HG02642 (cell line): ENCODE measurements around the gene RPS6KA5.
A peak's percentile ranks its signal among the peaks of the same experiment; 100 is the strongest.

Source experiments
- ATAC-seq: cut with Tn5 transposase; IDR thresholded peaks from one replicate; pipeline ENCODE4 v1.9.1; 2021; ENCODE audit warnings: mild to moderate bottlenecking; ENCODE audit not compliant: unreplicated experiment, poor library complexity

Gene RPS6KA5

DNA sequence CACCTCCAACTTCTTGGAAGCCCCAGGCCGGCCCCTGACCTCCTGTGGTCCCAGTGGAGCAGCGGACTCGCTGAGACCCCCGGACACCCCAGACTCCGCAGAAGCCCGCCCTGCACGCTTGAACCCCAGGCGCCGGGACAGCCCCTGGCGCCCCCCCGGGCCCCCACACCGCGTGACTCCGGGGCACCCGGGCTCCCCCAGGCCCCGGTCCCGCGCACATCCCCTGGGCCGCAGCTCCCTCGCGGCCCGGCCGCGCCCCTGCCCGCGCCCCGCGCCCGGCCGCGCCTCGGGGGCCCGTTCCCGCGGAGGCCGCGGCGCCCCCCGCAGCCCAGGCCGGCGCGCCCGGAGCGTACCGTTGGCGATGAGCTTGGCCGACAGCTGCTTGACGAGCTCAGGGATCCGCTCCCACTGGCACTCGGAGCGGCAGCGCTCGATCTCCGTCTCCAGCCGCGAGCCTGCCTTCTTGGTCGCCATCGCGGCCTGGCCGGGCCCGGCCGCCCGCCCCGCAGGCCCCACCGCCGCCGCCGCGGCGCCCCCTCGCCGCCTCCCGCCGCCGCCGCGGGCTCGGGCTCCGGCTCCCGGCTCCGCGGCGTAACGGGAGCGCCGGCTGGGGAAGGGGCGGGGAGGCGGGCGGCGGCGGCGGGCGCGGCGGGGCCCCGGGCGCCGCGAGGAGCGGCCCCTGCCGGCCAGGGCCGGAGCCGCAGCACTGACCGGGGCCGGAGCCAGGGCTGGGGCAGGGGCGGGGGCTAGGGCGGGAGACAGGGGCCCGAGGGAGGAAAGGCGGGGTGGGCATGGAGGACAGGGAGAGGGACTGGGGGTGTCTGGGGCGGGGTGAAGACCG, 244.4 kb downstream of the RPS6KA5 start, which contains the start of gene TTC7B:
TSS of gene TTC7B (minus strand) at position 609 of the 841 bp plus-strand sequence. CDS start at position 474, 135 bp downstream.
- ATAC-seq: peak; percentile 71

DNA sequence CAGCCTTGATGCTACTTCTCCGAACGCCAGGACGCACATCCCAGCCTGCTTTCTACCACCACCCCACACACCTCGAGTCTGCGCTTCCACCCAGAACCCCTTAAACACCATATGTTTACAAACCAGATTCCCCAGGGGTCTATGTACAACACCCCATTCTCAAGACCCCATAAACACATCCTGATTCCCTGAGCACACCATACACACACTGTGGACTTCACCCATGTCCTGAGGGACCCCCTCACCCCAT, 244.9 kb downstream of the RPS6KA5 start:
- no peak for ATAC-seq

DNA sequence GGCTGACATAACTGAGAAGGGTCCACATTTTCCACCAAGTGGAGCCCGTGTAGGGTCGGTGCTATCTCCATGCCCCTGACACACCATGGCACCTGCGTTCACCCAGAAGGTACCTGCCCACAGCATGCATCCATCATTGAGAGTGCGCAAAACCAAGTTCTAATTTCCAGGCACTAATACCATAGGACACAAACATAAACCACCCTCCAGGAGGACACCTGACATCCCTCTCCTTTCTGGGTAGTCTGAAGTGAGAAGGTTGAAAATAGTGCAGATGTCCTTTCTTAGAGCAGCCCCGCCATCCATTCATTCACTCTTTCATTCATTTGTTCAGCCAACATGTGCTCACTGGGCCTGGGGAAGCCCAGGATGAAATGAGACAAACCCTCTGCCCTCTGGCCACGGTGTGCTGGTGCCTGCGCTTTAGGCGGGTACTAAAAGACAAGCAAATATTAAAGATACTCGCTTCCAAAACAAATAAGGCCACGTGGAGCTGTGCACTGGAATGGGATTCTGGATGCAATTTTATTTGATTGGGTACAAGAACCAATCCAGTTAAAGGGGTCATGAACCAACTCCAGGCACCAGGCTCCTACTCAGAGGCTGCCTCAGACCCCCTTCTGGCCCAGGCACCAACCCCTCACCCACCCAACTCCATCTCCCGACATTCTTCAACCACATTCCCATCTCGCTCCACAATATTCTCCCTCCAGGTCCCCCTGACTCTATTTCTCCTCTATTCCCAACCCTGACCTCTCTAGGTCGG, 245.5 kb downstream of the RPS6KA5 start:
- ATAC-seq: no peak

DNA sequence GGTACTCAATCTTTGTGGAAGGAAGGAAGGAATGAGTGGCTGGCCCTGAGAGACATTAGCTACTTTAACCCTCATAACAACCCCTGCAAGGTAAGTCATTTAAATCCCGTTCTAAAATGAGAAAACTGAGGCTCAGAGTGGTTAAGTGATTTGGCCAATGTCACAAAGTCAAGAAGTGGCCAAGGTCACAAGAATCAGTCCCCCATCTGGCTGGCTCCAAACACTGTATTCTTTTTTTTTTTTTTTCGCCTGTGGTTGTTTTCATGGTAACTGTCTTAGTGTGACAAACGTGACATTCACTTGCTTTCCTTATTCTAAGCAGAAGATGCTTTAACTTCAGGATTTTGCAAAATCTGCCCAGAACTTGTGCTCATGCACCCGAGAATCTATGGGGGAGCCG, 247.0 kb downstream of the RPS6KA5 start:
- no peak for ATAC-seq

DNA sequence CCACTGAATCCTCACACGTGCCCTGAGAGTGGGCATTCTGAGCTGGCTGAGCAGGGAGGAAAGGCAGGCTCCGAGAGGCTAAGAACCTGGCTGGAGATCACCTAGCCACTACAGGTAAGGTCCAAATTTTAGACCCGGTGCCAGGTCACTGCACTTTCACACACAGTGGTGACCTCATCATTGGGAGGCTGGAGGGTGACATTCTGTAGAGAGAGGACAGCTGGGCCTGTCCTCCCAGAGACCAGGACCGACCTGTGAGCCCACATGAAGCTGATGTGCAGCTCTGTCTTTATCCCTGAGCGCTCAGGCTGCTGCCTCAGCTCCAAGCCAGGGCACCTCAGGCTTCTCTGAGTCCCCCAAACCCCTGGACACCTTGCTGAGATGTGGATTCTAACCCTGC, 248.3 kb downstream of the RPS6KA5 start:
- no peak for ATAC-seq

DNA sequence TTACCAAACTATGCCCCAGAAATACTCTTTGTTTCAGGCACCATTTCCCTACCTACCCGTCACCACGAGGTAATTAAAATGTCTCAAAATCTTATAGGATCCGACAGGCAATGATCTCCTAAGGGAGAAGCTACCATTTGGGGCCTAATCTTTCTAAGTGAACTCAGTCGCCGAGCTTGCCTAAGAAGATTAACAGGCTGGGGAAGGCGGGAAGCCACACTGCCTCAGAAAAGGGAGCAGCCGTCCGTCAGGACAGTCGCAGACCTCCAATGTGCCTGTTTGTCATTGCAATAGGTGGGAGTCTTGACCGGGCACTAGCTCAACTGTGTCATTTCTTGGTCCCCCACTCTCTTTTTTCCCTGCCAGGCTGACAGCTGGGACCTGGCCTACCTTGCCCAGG, 248.8 kb downstream of the RPS6KA5 start:
- ATAC-seq: no peak

DNA sequence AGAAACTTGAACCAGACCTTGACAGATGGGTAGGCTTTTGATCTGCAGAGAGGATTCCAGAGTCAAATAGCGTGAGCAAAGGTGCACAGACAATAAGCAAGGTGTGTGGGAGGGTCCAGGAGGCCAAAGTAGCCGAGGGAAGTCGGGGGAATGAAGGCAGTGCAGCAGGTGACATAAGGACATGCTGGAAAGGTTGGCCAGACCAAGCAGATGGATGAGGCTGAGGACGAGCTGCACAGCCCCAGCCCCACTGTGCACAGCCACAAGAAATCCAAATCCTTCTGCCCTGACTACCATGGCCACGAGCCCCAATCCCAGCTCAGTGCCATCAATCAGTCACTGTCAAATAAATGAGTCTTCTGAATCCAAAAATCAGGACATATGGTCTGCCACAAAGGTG, 249.6 kb downstream of the RPS6KA5 start:
- no peak for ATAC-seq

DNA sequence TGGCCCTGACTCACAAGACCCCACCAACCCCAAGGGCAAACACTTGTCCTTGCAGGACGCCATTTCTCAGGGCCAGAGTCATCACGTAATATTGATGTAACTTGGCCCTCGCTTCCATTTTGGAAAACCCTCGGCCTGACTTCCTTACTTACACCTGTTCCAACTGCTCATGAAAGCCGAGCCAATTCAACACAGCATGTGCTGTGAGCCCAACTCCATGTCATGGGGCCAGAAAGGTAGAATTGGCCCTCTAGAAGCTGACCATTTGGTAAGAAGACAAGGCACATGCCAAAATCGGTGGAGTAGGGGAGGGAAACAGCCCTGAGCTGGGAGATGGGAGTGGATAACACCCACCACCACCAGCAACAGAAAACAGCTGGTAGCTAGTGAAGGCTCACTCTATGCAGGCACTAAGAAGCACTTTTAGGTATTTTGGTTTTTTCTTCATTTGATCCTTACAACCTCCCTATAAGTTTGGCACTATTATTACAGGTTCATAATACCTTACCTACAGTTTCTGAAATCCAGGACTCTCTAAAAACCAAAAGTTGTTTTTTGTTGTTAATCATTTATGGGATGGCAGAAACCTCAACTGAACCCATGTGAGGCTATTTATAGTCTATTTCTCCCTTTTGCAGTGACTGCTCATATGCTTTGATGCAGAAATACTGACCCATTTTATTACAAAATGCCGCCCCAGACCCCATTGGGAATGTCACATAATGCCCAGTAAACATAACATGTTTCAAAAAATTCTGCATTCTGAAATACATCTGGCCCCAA, 250.7 kb downstream of the RPS6KA5 start:
- no peak for ATAC-seq

DNA sequence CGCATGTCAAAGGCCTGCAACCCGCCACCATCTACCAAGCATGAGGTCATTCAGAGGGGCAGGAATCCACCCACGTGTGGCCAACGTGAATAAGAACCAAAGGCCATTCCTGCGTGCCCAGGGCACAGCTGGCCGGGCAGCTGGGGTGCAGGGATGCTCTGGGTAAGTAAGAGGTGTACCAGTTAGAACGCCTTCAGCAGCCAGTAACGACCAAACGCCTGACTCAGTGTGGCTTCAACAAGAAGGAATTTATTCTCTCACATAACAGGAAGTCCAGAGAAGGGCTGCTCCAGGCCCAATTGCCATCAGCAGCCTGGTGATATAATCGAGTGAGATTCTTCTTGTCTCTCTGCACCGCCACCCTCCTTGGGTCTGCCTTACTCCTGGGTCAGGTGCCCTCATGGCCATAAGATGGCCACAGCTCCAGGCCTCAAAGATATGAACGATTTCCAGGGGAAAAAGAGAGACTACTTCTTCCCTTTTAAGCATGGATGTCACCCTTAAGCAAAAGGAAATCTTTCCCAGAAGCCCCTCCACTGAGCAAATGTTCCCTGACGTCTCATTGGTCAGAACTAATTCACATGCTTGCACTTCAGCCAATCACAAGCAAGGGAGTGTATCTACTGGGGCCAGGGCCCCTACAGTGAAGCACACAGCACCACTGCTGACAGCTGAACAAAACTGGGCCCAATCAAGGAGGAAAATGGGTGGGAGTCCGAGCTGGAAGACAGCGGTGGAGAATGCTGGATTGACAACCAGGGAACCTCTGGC, 251.5 kb downstream of the RPS6KA5 start:
- no peak for ATAC-seq

DNA sequence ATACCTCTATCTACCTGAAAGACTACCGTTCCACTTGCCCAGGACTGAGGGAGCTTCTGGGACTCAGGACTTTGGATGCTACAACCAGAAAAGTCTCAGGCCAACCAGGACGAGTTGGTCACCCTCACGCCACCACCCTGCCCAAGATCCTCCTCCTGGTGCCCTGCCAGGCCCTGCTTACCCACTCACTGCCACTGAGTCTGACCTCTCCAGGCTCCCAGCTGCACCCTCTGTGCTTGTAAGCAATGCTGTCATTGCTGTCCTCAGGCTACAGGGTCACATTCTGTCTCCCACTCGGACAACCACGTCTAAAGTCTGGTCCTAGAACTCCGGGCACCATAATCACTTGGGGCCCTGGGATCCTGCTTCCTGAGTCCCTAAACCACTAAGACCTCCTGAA, 253.4 kb downstream of the RPS6KA5 start:
- ATAC-seq: no peak

DNA sequence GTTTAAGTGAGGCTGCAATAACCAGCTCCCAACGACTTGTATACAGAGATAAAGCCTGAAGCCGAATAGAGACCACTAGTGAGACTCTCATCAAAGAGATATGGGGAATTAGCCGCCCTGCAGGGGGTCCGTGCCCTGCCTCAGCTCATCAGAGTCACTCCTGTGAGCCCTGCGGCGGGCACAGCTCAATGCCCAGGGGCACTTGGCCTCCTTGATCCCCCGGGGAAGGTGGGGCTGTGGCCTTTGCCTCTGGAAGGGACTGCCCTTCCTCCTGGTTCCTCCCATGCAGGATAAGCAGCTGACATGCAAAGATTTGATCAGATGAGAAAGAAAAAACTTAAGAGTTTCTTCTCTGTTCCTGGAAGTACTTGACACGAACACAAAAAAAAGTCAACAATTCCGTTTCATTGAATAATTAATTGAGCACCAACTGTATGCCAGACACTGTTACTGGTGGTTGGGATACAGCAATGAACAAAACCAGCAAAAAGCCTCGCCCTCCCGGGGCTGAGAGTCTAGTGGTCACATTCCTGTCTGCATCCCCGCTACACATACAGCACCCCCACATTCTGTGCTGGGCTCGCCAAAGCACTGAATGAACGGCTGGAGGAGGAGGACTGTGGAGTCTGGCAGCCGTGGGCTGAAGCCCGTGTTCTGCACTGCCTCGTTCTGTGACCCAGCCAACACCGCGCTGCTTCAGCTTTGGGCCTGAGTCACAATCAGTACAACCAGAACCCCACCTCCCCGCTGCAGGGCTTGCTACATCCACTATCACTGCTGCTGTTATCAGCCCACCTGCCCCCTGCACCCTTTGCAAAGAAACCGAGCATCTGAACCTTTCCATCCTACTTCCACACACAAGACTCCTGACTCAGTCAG, 254.5 kb downstream of the RPS6KA5 start:
- no peak for ATAC-seq

DNA sequence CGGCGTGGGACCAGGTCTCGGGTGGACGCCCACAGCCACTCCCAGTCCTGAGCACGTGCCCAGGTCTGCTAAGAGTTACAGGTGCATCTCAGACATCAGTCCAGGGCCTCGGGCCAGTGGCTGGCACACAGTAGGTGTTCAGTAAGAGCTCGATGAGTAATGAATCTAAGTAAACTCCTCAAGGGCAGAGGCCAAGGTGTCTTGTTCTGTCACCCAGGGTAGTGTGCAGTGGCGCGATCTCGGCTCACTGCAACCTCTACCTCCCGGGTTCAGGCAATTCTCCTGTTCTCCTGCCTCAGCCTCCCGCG, 255.4 kb downstream of the RPS6KA5 start:
- ATAC-seq: no peak

DNA sequence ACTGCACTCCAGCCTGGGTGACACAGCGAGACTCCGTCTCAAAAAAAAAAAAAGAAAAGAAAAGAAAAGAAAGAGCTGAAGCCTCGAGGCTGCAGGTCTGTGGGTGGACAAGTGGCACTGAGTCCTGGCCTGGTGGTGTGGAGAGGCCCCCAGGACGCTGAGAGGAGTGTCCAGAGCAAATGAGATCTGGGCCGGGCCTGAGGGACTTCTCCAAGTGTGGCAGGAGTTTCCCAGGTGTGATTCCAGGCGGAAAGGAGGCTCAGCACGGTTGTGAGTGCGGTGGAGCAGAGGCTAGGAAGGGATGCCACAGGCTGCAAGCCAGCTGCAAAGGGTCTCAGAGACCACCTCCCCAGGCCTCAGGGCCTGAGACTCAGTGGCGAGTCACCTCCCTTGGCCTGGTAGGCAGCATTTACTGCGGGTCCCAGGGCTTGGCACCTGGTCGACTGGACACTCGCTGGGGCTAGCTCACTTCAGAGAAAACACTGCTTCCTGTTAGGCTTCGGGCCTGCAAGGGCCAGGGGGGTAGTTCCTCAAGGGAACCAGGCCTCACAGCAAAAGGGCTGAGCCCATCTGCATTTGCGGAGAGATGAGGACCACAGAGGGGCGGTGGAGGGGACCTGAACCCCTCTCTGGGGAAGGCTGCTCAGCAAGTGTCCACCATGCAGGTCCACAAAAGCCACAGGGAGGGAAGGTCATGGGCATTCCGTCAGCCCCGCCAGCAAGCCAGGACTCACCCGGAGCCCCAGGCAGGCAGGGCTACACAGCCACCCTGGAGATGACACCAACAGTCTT, 256.0 kb downstream of the RPS6KA5 start:
- no peak for ATAC-seq

DNA sequence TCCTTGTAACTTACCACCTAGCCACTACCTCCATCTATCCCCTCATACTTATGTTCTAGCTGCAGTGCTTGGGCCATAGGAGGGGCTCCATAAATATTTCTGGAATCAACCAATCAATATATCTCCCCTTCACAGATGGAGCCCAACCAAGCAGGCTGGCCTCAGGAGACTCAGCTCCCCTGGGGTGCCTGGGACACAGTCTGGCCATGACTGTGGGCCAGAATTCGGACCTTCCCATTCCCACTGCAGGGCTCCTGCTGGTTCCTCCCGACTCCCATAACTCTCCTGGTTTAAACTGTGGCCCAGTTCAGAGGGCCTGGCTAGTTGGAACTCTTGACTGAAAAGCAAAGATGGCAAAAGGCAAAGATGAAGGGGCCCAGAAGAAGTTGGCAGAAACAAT, 257.2 kb downstream of the RPS6KA5 start:
- ATAC-seq: no peak

DNA sequence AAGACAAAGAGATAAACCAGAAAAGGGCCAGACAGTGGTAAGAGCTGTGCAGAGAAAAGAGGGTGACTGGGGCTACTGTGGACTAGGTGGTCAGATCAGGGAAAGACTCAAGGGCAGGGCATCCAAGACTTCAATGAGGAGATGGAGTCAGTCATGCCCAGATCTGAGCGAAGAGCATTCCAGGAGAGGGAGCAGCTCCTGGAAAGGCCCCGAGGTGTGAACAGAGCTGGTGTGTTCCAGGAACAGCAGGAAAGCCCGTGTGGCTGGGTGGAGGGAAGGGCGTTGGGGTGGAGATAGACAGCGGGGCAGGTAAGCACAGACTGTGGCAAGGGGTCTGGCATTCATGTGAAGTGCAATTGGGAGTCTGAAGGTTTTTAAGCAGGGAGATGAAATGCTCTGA, 261.0 kb downstream of the RPS6KA5 start:
- no peak for ATAC-seq

DNA sequence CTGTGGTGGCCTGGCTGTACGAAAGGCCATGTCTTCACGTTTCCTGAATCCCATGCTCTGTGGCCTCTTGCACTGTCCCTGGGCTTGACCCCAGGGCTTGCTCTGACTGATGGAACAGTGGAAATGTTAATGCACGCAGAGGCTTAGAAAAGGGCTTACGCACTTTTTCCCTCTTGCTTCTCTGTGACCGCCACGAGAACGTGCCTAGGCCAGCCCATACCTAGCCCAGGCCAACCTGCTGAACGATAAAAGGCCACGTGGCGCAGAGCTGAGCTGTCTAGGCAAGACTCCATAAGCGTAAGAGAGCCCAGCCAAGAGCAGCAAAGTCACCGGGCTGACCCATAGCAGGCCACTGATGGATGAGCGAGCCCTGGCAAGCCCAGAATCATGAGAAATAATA, 262.5 kb downstream of the RPS6KA5 start:
- no peak for ATAC-seq
